HepG2 (cell line): ENCODE results near the gene TUBE1. TPM values are rescaled to one million over a fixed set of nuclear protein-coding genes. Genes with fewer than 3 reads are reported as not detected.

Source experiments
- CBX2 ChIP-seq, 2 experiments: fragments of 200-600 bp in 1 of 2; sonication (generic); formaldehyde crosslinking in 1 of 2; IDR thresholded peaks; 2 replicates each; pipeline versions ENCODE4 v1.7.0 to v1.8.1; 2018 to 2022; ENCODE audit warnings: low read depth in 2 of 2, low read length in 1 of 2, mild to moderate bottlenecking in 1 of 2, missing genetic modification reagents in 1 of 2
- CHCHD3 ChIP-seq: sonication (generic); formaldehyde crosslinking; IDR thresholded peaks from 2 replicates; pipeline ENCODE4 v1.8.0; 2022; ENCODE audit warnings: mild to moderate bottlenecking, missing genetic modification reagents, moderate library complexity
- DBP ChIP-seq: sonication (generic); formaldehyde crosslinking; IDR thresholded peaks from 2 replicates; pipeline ENCODE4 v1.4.0; 2020; ENCODE audit warnings: missing genetic modification reagents; ENCODE audit errors: not compliant biosample characterization
- FUBP1 ChIP-seq: sonication (generic); formaldehyde crosslinking; IDR thresholded peaks from 2 replicates; pipeline ENCODE4 v1.5.1; 2020; ENCODE audit warnings: missing genetic modification reagents, mild to moderate bottlenecking, borderline replicate concordance
- HDAC2 ChIP-seq: sonication (generic); formaldehyde crosslinking; IDR thresholded peaks from 2 replicates; pipeline ENCODE4 v1.4.0; 2020; ENCODE audit warnings: missing genetic modification reagents
- HMGXB3 ChIP-seq: sonication (generic); formaldehyde crosslinking; IDR thresholded peaks from 2 replicates; pipeline ENCODE4 v1.4.0; 2020; ENCODE audit warnings: missing genetic modification reagents, borderline replicate concordance
- KMT2B ChIP-seq: IDR thresholded peaks from 2 replicates; pipeline ENCODE4 v1.6.1; 2016; ENCODE audit warnings: missing genetic modification reagents, missing compliant biosample characterization
- RBM39 ChIP-seq: fragments of 200-400 bp; formaldehyde crosslinking; IDR thresholded peaks from one replicate; pipeline ENCODE4 v1.6.1; 2018; ENCODE audit warnings: antibody characterized with exemption, mild to moderate bottlenecking, low read depth, low read length; ENCODE audit not compliant: poor library complexity, severe bottlenecking
- RXRB ChIP-seq: IDR thresholded peaks from 2 replicates; pipeline ENCODE4 v1.6.1; 2016; ENCODE audit warnings: borderline replicate concordance, missing genetic modification reagents, missing compliant biosample characterization
- SNAPC5 ChIP-seq: sonication (generic); formaldehyde crosslinking; IDR thresholded peaks from 2 replicates; pipeline ENCODE4 v1.8.1; 2023; ENCODE audit warnings: mild to moderate bottlenecking, missing genetic modification reagents, borderline replicate concordance
- ZNF253 ChIP-seq: sonication (generic); formaldehyde crosslinking; IDR thresholded peaks from 2 replicates; pipeline ENCODE4 v1.8.0; 2022; ENCODE audit warnings: mild to moderate bottlenecking, missing genetic modification reagents, borderline replicate concordance
- ZNF883 ChIP-seq: sonication (generic); formaldehyde crosslinking; IDR thresholded peaks from 2 replicates; pipeline ENCODE4 v1.5.1; 2020; ENCODE audit warnings: mild to moderate bottlenecking, missing genetic modification reagents; ENCODE audit errors: not compliant biosample characterization
- ZSCAN9 ChIP-seq: IDR thresholded peaks from 2 replicates; pipeline ENCODE4 v1.6.1; 2016; ENCODE audit warnings: borderline replicate concordance
- polyA plus RNA-seq, 8 experiments: library from polyadenylated mRNA; depleted of rRNA in 3 of 8; stranded (reverse) in 7 of 8; unstranded in 1 of 8; fragments of >200 nt; fragmentation: Illumina TruSeq in 4 of 8; extraction: Trizol in 4 of 8; gene quantifications; 2 replicates each; pipeline versions ENCODE4 v1.2.1 to v1.2.3, GENCODE V29; 2011 to 2016; ENCODE audit warnings: low read depth in 4 of 8, missing spikeins in 1 of 8, mixed read lengths in 1 of 8; ENCODE audit not compliant: insufficient read depth in 1 of 8
- total RNA-seq, 5 experiments: library from RNA; depleted of rRNA; stranded (reverse); fragments of >200 nt; fragmentation: Illumina TruSeq; extraction: Trizol; gene quantifications; 2 replicates each; pipeline ENCODE4 v1.2.3, GENCODE V29; 2016; ENCODE audit warnings: low read depth in 1 of 5
- TF ChIP-seq, protein P1 (sequence below): sonication (generic); formaldehyde crosslinking; IDR thresholded peaks from 2 replicates; pipeline ENCODE4 v1.9.0; 2022; ENCODE audit warnings: missing genetic modification reagents, mild to moderate bottlenecking, borderline replicate concordance
- TF ChIP-seq, protein P2 (sequence below): sonication (generic); formaldehyde crosslinking; IDR thresholded peaks from 2 replicates; pipeline ENCODE4 v1.8.0; 2022; ENCODE audit warnings: low read depth, missing genetic modification reagents

Gene TUBE1
- total and polyA plus RNA-seq, 2 of the 13 experiments (the other 11 are each of a cell fraction or from before 2014, with no cell fraction given), result 17.3 to 22.6 TPM

DNA sequence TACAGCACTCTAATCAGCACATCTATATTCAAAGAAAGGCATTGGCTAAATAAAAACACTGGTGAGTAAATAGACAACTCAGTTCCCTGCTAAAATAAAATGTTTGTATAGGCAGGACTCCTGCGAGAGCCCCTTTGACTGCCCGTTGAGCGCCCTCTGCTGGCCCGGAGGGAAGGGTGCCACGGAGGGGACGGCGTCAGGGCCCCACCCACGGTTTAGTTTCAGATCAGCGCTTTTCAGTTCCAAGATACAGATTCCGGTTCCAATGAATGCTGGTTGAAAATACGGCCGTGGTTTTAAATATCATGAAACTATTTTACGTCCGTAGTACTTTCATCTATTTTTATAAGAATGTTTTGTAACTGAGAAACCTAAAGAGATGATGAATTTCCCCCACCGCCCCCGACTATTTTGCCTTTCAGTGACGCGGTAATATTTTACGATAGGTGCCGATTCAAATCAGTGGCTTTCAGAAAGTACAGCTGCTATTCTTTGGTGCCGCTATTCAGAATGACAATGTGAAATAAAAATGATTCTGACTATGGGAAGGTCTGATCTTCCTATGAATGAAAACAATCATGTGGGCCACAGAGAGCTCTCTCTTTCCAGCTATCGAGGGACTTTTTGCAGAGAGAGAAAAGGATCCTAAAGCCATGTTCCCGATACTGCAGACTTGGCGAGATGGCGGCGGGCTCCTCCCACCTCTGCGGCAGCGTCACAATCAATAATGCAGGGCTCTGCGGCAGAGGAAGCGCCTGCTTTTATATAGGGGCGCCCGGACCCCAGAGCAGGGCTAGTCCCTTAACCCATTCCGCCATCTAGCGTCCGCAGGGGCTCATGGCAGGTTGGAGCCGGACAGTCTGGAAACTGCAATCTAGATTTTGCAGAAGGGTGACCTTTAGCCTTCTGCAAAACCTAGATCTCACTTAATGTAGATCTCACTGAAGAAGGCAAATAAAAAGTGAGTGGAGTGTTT, 44.0 kb downstream of the TUBE1 start (continued):
- no peak for TF ChIP-seq KMT2B (CRISPR knock-in tag)
- TF ChIP-seq ZNF883 (CRISPR knock-in tag), result peak; percentile 32
- TF ChIP-seq DBP (CRISPR knock-in tag), result no peak
- TF ChIP-seq, protein P1, sequence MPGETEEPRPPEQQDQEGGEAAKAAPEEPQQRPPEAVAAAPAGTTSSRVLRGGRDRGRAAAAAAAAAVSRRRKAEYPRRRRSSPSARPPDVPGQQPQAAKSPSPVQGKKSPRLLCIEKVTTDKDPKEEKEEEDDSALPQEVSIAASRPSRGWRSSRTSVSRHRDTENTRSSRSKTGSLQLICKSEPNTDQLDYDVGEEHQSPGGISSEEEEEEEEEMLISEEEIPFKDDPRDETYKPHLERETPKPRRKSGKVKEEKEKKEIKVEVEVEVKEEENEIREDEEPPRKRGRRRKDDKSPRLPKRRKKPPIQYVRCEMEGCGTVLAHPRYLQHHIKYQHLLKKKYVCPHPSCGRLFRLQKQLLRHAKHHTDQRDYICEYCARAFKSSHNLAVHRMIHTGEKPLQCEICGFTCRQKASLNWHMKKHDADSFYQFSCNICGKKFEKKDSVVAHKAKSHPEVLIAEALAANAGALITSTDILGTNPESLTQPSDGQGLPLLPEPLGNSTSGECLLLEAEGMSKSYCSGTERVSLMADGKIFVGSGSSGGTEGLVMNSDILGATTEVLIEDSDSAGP, result peak; percentile 54
- TF ChIP-seq SNAPC5, result no peak
- TF ChIP-seq, protein P2, sequence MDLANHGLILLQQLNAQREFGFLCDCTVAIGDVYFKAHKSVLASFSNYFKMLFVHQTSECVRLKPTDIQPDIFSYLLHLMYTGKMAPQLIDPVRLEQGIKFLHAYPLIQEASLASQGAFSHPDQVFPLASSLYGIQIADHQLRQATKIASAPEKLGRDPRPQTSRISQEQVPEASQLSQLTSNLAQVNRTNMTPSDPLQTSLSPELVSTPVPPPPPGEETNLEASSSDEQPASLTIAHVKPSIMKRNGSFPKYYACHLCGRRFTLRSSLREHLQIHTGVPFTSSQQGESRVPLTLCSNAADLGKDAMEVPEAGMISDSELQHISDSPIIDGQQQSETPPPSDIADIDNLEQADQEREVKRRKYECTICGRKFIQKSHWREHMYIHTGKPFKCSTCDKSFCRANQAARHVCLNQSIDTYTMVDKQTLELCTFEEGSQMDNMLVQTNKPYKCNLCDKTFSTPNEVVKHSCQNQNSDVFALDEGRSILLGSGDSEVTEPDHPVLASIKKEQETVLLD, result no peak
- no peak for TF ChIP-seq FUBP1 (CRISPR knock-in tag)
- TF ChIP-seq ZSCAN9 (CRISPR knock-in tag), result peak; percentile 34; the same call in 1 of the 2 replicates
- TF ChIP-seq RBM39, result no peak
- TF ChIP-seq CHCHD3 (CRISPR knock-in tag), result no peak
- TF ChIP-seq HMGXB3 (CRISPR knock-in tag), result no peak; the same call in none of the 2 replicates
- peak; percentile 37; the same call in 1 of the 2 replicates for TF ChIP-seq RXRB (CRISPR knock-in tag)
- TF ChIP-seq CBX2 (IDR thresholded peaks at IDR 0.05; ENCODE audit: low read depth, low read length), result no peak
- TF ChIP-seq CBX2 (CRISPR knock-in tag; IDR thresholded peaks at IDR 0.05; ENCODE audit: low read depth), result no peak
- TF ChIP-seq HDAC2 (CRISPR knock-in tag), result 0 out of 2 replicates have a peak, but pooled peaks have one; percentile 28
- TF ChIP-seq ZNF253 (CRISPR knock-in tag), result no peak
